PC-3 (cell line): ENCODE data around the gene PREPL. TPM values are rescaled to one million over a fixed set of nuclear protein-coding genes. Genes with fewer than 3 reads are reported as not detected.

Experiments
- ATAC-seq: fragments of 200-7000 bp; cut with Tn5 transposase; 2 replicates; pipeline ENCODE4 v1.9.1; 2020; ENCODE audit warnings: mild to moderate bottlenecking, moderate library complexity
- BruUV-seq: library from RNA; stranded (reverse); fragments of 400-500 nt; replicated peaks from 2 replicates; lab custom pipeline; 2021; lab: Mats Ljungman, UMichigan
- CTCF ChIA-PET: fragments of 300-600 bp; sonication (Branson Sonifier 250); formaldehyde crosslinking; loops from one replicate; lab custom pipeline; 2022; ENCODE audit warnings: antibody characterized with exemption; lab: Charles Lee
- POLR2A ChIA-PET: fragments of 300-600 bp; sonication (Branson Sonifier 250); formaldehyde crosslinking; loops from one replicate; lab custom pipeline; 2022; ENCODE audit warnings: antibody characterized with exemption; ENCODE audit not compliant: unreplicated experiment; lab: Charles Lee
- DNase-seq: peaks from one replicate; pipeline ENCODE4 v3.0.0-alpha.2; 2015
- H2AFZ ChIP-seq: fragments of 300-600 bp; sonication (generic); 2 replicates; pipeline ENCODE4 v1.6.0; 2016; ENCODE audit warnings: antibody characterized with exemption, low read length
- H3F3A ChIP-seq: fragments of 300-600 bp; sonication (generic); one replicate; pipeline ENCODE4 v1.6.0; 2017; ENCODE audit warnings: antibody characterized with exemption, low read length, control low read depth, mild to moderate bottlenecking; ENCODE audit not compliant: unreplicated experiment
- H3K27ac ChIP-seq: fragments of 300-600 bp; sonication (generic); 2 replicates; pipeline ENCODE4 v1.5.1; 2016; ENCODE audit warnings: mild to moderate bottlenecking, low read length
- H3K27me3 ChIP-seq: fragments of 300-600 bp; sonication (generic); 2 replicates; pipeline ENCODE4 v1.6.1; 2016; ENCODE audit warnings: low read length, mixed read lengths
- H3K36me3 ChIP-seq: fragments of 300-600 bp; sonication (generic); 2 replicates; pipeline ENCODE4 v1.6.1; 2016; ENCODE audit warnings: low read depth, mixed run types, low read length, mixed read lengths
- H3K4me1 ChIP-seq: fragments of 300-600 bp; sonication (generic); 2 replicates; pipeline ENCODE4 v1.5.1; 2016; ENCODE audit warnings: low read length; ENCODE audit not compliant: insufficient read depth
- H3K4me2 ChIP-seq: fragments of 300-600 bp; sonication (generic); 2 replicates; pipeline ENCODE4 v1.6.0; 2016; ENCODE audit warnings: low read length
- H3K4me3 ChIP-seq: fragments of 300-600 bp; sonication (generic); 2 replicates; pipeline ENCODE4 v1.5.1; 2016; ENCODE audit warnings: mild to moderate bottlenecking, low read length, mixed read lengths
- H3K79me2 ChIP-seq: fragments of 300-600 bp; sonication (generic); 2 replicates; pipeline ENCODE4 v1.6.1; 2017; ENCODE audit warnings: low read length, mixed read lengths
- H3K9ac ChIP-seq: fragments of 300-600 bp; sonication (generic); 2 replicates; pipeline ENCODE4 v1.6.0; 2016; ENCODE audit warnings: mild to moderate bottlenecking, low read length
- H3K9me2 ChIP-seq: fragments of 300-600 bp; sonication (generic); replicated peaks from 2 replicates; pipeline ENCODE4 v1.6.1; 2016; ENCODE audit warnings: mixed run types, low read length, mixed read lengths
- H3K9me3 ChIP-seq: fragments of 300-600 bp; sonication (generic); 2 replicates; pipeline ENCODE4 v1.6.1; 2016; ENCODE audit warnings: low read length, mixed read lengths
- H4K20me1 ChIP-seq: fragments of 300-600 bp; sonication (generic); 2 replicates; pipeline ENCODE4 v1.6.1; 2016; ENCODE audit warnings: low read length, mixed read lengths
- CTCF ChIP-seq: fragments of 300-600 bp; sonication (generic); conservative IDR thresholded peaks from 2 replicates; pipeline ENCODE4 v1.5.1; 2017; ENCODE audit warnings: antibody characterized with exemption, low read depth, mild to moderate bottlenecking, low read length
- EZH2 ChIP-seq: fragments of 300-600 bp; sonication (generic); IDR thresholded peaks from one replicate; pipeline ENCODE4 v1.6.1; 2017; ENCODE audit warnings: antibody characterized with exemption, mild to moderate bottlenecking, low read length; ENCODE audit not compliant: unreplicated experiment
- EZH2phosphoT487 ChIP-seq: fragments of 300-600 bp; sonication (generic); IDR thresholded peaks from 2 replicates; pipeline ENCODE4 v1.6.1; 2018; ENCODE audit warnings: mild to moderate bottlenecking, antibody characterized with exemption, low read length, borderline replicate concordance
- intact Hi-C: fragments of 100-400 bp; cut with micrococcal nuclease; formaldehyde crosslinking; loops from 2 replicates; pipeline ENCODE4 v1.9.0; 2023
- total RNA-seq: library from RNA; depleted of rRNA; stranded (reverse); fragments of >200 nt; gene quantifications from 2 replicates; pipeline ENCODE4 v1.2.3, GENCODE V29; 2014

Gene PREPL
- total RNA-seq, 1 experiment from 2014 or later = 36.2 TPM

GRCh38 chr2:44296653-44297052 lies 64.6 kb downstream of the PREPL start:
- Histone ChIP-seq H3K4me3 (no peak overlapping the region), H3K9ac (no peak overlapping the region), H2AFZ (no peak overlapping the region), H3K9me3 (no peaks in the 10 kb centered on the region), H3K4me1 (peaks cover 10% of the 10 kb centered on the region), H3F3A (no peaks in the 10 kb centered on the region), H4K20me1 (no peaks in the 10 kb centered on the region), H3K36me3 (no peaks in the 10 kb centered on the region), H3K4me2 (no peak overlapping the region), H3K79me2 (no peaks in the 10 kb centered on the region), H3K9me2 (no peaks in the 10 kb centered on the region), H3K27me3 (no peaks in the 10 kb centered on the region), H3K27ac (no peak overlapping the region)
- ATAC-seq = no peak
- ChIA-PET CTCF (no interaction called here), POLR2A (no interaction called here)
- BruUV-seq = no TSS peak
- no peak for DNase-seq
- TF ChIP-seq EZH2 (no peak), CTCF (no peak), EZH2phosphoT487 (no peak)
- intact Hi-C loops = no loop called here

GRCh38 chr2:44295633-44296359 lies 65.5 kb downstream of the PREPL start:
- Histone ChIP-seq H2AFZ (no peak overlapping the region), H4K20me1 (no peaks in the 10 kb centered on the region), H3K27ac (no peak overlapping the region), H3K4me2 (no peak overlapping the region), H3K79me2 (no peaks in the 10 kb centered on the region), H3K4me3 (no peak overlapping the region), H3K9me2 (no peaks in the 10 kb centered on the region), H3K27me3 (no peaks in the 10 kb centered on the region), H3K9me3 (no peaks in the 10 kb centered on the region), H3K4me1 (peaks cover 17% of the 10 kb centered on the region), H3K36me3 (no peaks in the 10 kb centered on the region), H3K9ac (no peak overlapping the region), H3F3A (no peaks in the 10 kb centered on the region)
- intact Hi-C loops = no loop called here
- DNase-seq (no peak), ATAC-seq (no peak)
- ChIA-PET POLR2A (no interaction called here), CTCF (interaction anchor here (0.9 kb wide), 1 partner anchor 52 kb away, joined by 4 read pairs; no protein-coding TSS in a partner anchor)
- no TSS peak for BruUV-seq
- TF ChIP-seq EZH2 (no peak), EZH2phosphoT487 (no peak), CTCF (no peak; the same call in 1 of the 2 replicates)

GRCh38 chr2:44295113-44295512 lies 66.2 kb downstream of the PREPL start:
- ChIA-PET POLR2A (no interaction called here), CTCF (interaction anchor here (0.9 kb wide), 1 partner anchor 51 kb away, joined by 4 read pairs; no protein-coding TSS in a partner anchor)
- no peak overlapping the region for H3K4me3 ChIP-seq
- 0 out of 2 replicates have a peak overlapping the region, but pooled peaks have one; percentile 12 for H2AFZ ChIP-seq
- H3K79me2 ChIP-seq = no peaks in the 10 kb centered on the region
- BruUV-seq = no TSS peak
- no peaks in the 10 kb centered on the region for H3K36me3 ChIP-seq
- intact Hi-C loops = no loop called here
- peaks cover 24% of the 10 kb centered on the region for H3K4me1 ChIP-seq
- H3K9me2 ChIP-seq = no peaks in the 10 kb centered on the region
- TF ChIP-seq EZH2phosphoT487 = no peak
- no peak for TF ChIP-seq EZH2
- no peak for TF ChIP-seq CTCF
- H3F3A ChIP-seq = no peaks in the 10 kb centered on the region
- H4K20me1 ChIP-seq = no peaks in the 10 kb centered on the region
- H3K9me3 ChIP-seq = no peaks in the 10 kb centered on the region
- no peak overlapping the region for H3K27ac ChIP-seq
- ATAC-seq (no peak), DNase-seq (no peak)
- no peaks in the 10 kb centered on the region for H3K27me3 ChIP-seq
- no peak overlapping the region for H3K9ac ChIP-seq
- H3K4me2 ChIP-seq = no peak overlapping the region
